IMR-90 (cell line): Measurements from ENCODE around the gene VCPKMT. TPM values are rescaled to one million over a fixed set of nuclear protein-coding genes. Genes with fewer than 3 reads are reported as not detected.

ENCODE experiments used
- ATAC-seq: fragments of 200-7000 bp; cut with Tn5 transposase; 2 replicates; pipeline ENCODE4 v1.9.1; 2020; ENCODE audit warnings: low read depth, mild to moderate bottlenecking, moderate library complexity
- BruUV-seq: library from RNA; stranded (reverse); fragments of 400-500 nt; replicated peaks from 2 replicates; lab custom pipeline; 2021; lab: Mats Ljungman, UMichigan
- CTCF ChIA-PET: fragments of 300-600 bp; formaldehyde crosslinking; extraction: SDS; loops from one replicate; lab custom pipeline; 2021; ENCODE audit warnings: antibody characterized with exemption; lab: Yijun Ruan, JAX
- POLR2A ChIA-PET: fragments of 300-600 bp; sonication (Branson Sonifier 250); formaldehyde crosslinking; loops from one replicate; lab custom pipeline; 2022; ENCODE audit warnings: antibody characterized with exemption; ENCODE audit not compliant: unreplicated experiment; lab: Charles Lee
- DNase-seq: peaks from one replicate; pipeline ENCODE4 v3.0.0; 2013
- H2AFZ ChIP-seq: replicated peaks from 2 replicates; pipeline ENCODE3; 2013; ENCODE audit warnings: low read length, mild to moderate bottlenecking; ENCODE audit not compliant: poor library complexity
- H2AK5ac ChIP-seq: 2 replicates; pipeline ENCODE4 v1.6.1; 2013; ENCODE audit warnings: low read depth, low read length, inconsistent platforms
- H2AK9ac ChIP-seq: replicated peaks from 2 replicates; pipeline ENCODE3; 2013; ENCODE audit warnings: mild to moderate bottlenecking, low read depth, low read length, moderate library complexity; ENCODE audit not compliant: poor library complexity
- H2BK120ac ChIP-seq: 2 replicates; pipeline ENCODE4 v1.6.1; 2013; ENCODE audit warnings: low read depth, low read length, inconsistent platforms
- H2BK15ac ChIP-seq: 3 replicates; pipeline ENCODE4 v1.6.1; 2013; ENCODE audit warnings: low read depth, low read length, inconsistent platforms
- H2BK20ac ChIP-seq: 2 replicates; pipeline ENCODE4 v1.6.1; 2013; ENCODE audit warnings: low read depth, mild to moderate bottlenecking, inconsistent platforms, low read length, moderate library complexity
- H2BK5ac ChIP-seq: 2 replicates; pipeline ENCODE4 v1.6.1; 2013; ENCODE audit warnings: mild to moderate bottlenecking, low read depth, low read length, inconsistent platforms; ENCODE audit not compliant: poor library complexity, severe bottlenecking
- H3K14ac ChIP-seq: replicated peaks from 2 replicates; pipeline ENCODE4 v1.6.1; 2013; ENCODE audit warnings: low read depth, low read length, inconsistent platforms
- H3K18ac ChIP-seq: 2 replicates; pipeline ENCODE4 v1.6.1; 2013; ENCODE audit warnings: low read depth, low read length, control low read depth
- H3K23ac ChIP-seq: 2 replicates; pipeline ENCODE4 v1.6.1; 2013; ENCODE audit warnings: low read depth, low read length, inconsistent platforms
- H3K27ac ChIP-seq: 2 replicates; pipeline ENCODE4 v1.5.1; 2013; ENCODE audit warnings: mild to moderate bottlenecking, control low read depth, low read length; ENCODE audit not compliant: insufficient read depth
- H3K27me3 ChIP-seq: 2 replicates; pipeline ENCODE4 v1.6.1; 2013; ENCODE audit warnings: low read length; ENCODE audit not compliant: control insufficient read depth, insufficient read depth
- H3K36me3 ChIP-seq: 2 replicates; pipeline ENCODE4 v1.6.1; 2013; ENCODE audit warnings: low read length, mixed read lengths; ENCODE audit not compliant: control insufficient read depth, insufficient read depth
- H3K4ac ChIP-seq: 2 replicates; pipeline ENCODE4 v1.6.1; 2013; ENCODE audit warnings: low read depth, low read length, inconsistent platforms
- H3K4me1 ChIP-seq: 2 replicates; pipeline ENCODE4 v1.6.1; 2013; ENCODE audit warnings: low read length, mixed read lengths; ENCODE audit not compliant: control insufficient read depth, insufficient read depth
- H3K4me2 ChIP-seq: 2 replicates; pipeline ENCODE4 v1.6.1; 2013; ENCODE audit warnings: low read depth, mild to moderate bottlenecking, control low read depth, low read length, moderate library complexity
- H3K4me3 ChIP-seq: 2 replicates; pipeline ENCODE4 v1.5.1; 2013; ENCODE audit warnings: low read depth, mild to moderate bottlenecking, control low read depth, low read length, moderate library complexity; ENCODE audit not compliant: insufficient read depth
- H3K56ac ChIP-seq: 2 replicates; pipeline ENCODE4 v1.6.1; 2013; ENCODE audit warnings: low read length, inconsistent platforms; ENCODE audit not compliant: insufficient read depth; ENCODE audit errors: extremely low read depth
- H3K79me1 ChIP-seq, 2 experiments: 2 replicates each; pipeline ENCODE4 v1.6.1; 2013; ENCODE audit warnings: low read length in 2 of 2, inconsistent platforms in 1 of 2, low read depth in 1 of 2
- H3K9ac ChIP-seq: 2 replicates; pipeline ENCODE4 v1.6.1; 2013; ENCODE audit warnings: low read depth, low read length, control low read depth
- H3K9me1 ChIP-seq: 2 replicates; pipeline ENCODE4 v1.6.1; 2013; ENCODE audit warnings: low read length, inconsistent platforms; ENCODE audit not compliant: insufficient read depth
- H3K9me3 ChIP-seq: 2 replicates; pipeline ENCODE4 v1.6.1; 2013; ENCODE audit warnings: low read length; ENCODE audit not compliant: control insufficient read depth, insufficient read depth
- H4K20me1 ChIP-seq: 2 replicates; pipeline ENCODE4 v1.6.1; 2013; ENCODE audit warnings: low read length, inconsistent platforms; ENCODE audit not compliant: insufficient read depth
- H4K5ac ChIP-seq: 2 replicates; pipeline ENCODE4 v1.6.1; 2013; ENCODE audit warnings: mild to moderate bottlenecking, low read depth, low read length, control low read depth
- H4K8ac ChIP-seq, 2 experiments: 2 replicates each; pipeline ENCODE4 v1.6.1; 2013; ENCODE audit warnings: low read depth in 2 of 2, low read length in 2 of 2, control low read depth in 1 of 2, inconsistent platforms in 1 of 2
- H4K91ac ChIP-seq: 2 replicates; pipeline ENCODE4 v1.6.1; 2013; ENCODE audit warnings: low read depth, low read length, inconsistent platforms; ENCODE audit not compliant: insufficient read depth
- BHLHE40 ChIP-seq: fragments of 150-350 bp; IDR thresholded peaks from 2 replicates; pipeline ENCODE4 v1.6.1; 2016; ENCODE audit warnings: mild to moderate bottlenecking, low read depth, low read length
- CEBPB ChIP-seq: IDR thresholded peaks from 2 replicates; pipeline ENCODE4 v1.6.1; 2012; ENCODE audit warnings: low read depth, low read length, improper control_type of control experiment
- CHD1 ChIP-seq: IDR thresholded peaks from 2 replicates; pipeline ENCODE4 v1.6.1; 2012; ENCODE audit warnings: low read depth, low read length, improper control_type of control experiment
- FOS ChIP-seq: fragments of 150-350 bp; IDR thresholded peaks from 2 replicates; pipeline ENCODE4 v1.6.1; 2016; ENCODE audit warnings: low read depth, low read length
- MAFK ChIP-seq: IDR thresholded peaks from 2 replicates; pipeline ENCODE4 v1.6.1; 2012; ENCODE audit warnings: low read depth, low read length, improper control_type of control experiment
- MAZ ChIP-seq: IDR thresholded peaks from 2 replicates; pipeline ENCODE4 v1.6.1; 2012; ENCODE audit warnings: low read depth, mild to moderate bottlenecking, low read length, improper control_type of control experiment, moderate library complexity, borderline replicate concordance
- MXI1 ChIP-seq: IDR thresholded peaks from 2 replicates; pipeline ENCODE4 v1.6.1; 2012; ENCODE audit warnings: low read depth, mild to moderate bottlenecking, low read length, moderate library complexity, borderline replicate concordance
- NFE2L2 ChIP-seq: fragments of 150-350 bp; IDR thresholded peaks from 2 replicates; pipeline ENCODE4 v1.6.1; 2016; ENCODE audit warnings: low read depth, mild to moderate bottlenecking, low read length
- POLR2A ChIP-seq: IDR thresholded peaks from 2 replicates; pipeline ENCODE4 v1.6.1; 2012; ENCODE audit warnings: mild to moderate bottlenecking, low read depth, low read length
- RAD21 ChIP-seq: IDR thresholded peaks from 2 replicates; pipeline ENCODE4 v1.6.1; 2012; ENCODE audit warnings: low read length, improper control_type of control experiment
- RCOR1 ChIP-seq: IDR thresholded peaks from 2 replicates; pipeline ENCODE4 v1.6.1; 2012; ENCODE audit warnings: mild to moderate bottlenecking, low read length, improper control_type of control experiment; ENCODE audit not compliant: insufficient replicate concordance
- RFX5 ChIP-seq: IDR thresholded peaks from 2 replicates; pipeline ENCODE4 v1.8.0; 2012; ENCODE audit warnings: low read depth, mild to moderate bottlenecking, low read length, moderate library complexity
- SMC3 ChIP-seq: fragments of 150-350 bp; IDR thresholded peaks from 2 replicates; pipeline ENCODE4 v1.6.1; 2016; ENCODE audit warnings: low read depth, mild to moderate bottlenecking, antibody characterized with exemption, low read length, moderate library complexity
- WGBS, 2 experiments: methylation state at CpG; one replicate each; pipeline versions ENCODE4 v1.1.5 to v1.1.7; 2013; ENCODE audit warnings: missing lambda C conversion rate in 2 of 2; ENCODE audit not compliant: insufficient read length in 1 of 2; ENCODE audit errors: extremely low coverage in 2 of 2; 5-methylcytosine and 5-hydroxymethylcytosine counted together
- dilution Hi-C: fragments of 300-500 bp; cut with HindIII; formaldehyde crosslinking; loops from one replicate; pipeline ENCODE4 v1.14.3; 2018; ENCODE audit warnings: low sequenced_read_pairs; ENCODE audit not compliant: unreplicated experiment
- in situ Hi-C: fragments of 300-500 bp; cut with MboI; formaldehyde crosslinking; loops from 3 replicates; pipeline ENCODE4 v1.14.3; 2019; ENCODE audit warnings: low sequenced_read_pairs, inconsistent platforms, mixed read lengths
- intact Hi-C: fragments of 100-400 bp; cut with micrococcal nuclease; formaldehyde crosslinking; loops from 2 replicates; pipeline ENCODE4 v1.10.0; 2022
- polyA plus RNA-seq, 3 experiments: library from polyadenylated mRNA; depleted of rRNA; stranded (reverse); fragments of >200 nt; gene quantifications; 2 replicates each; pipeline ENCODE4 v1.2.3, GENCODE V29; 2012; ENCODE audit warnings: low replicate concordance in 1 of 3
- total RNA-seq: library from RNA; depleted of rRNA; stranded (reverse); fragments of >200 nt; gene quantifications from 2 replicates; pipeline ENCODE4 v1.2.3, GENCODE V29; 2012
- TF ChIP-seq, protein P1 (sequence below): conservative IDR thresholded peaks from 2 replicates; pipeline ENCODE4 v1.5.1; 2012; ENCODE audit warnings: mild to moderate bottlenecking, low read depth, low read length, improper control_type of control experiment
- TF ChIP-seq, protein P2 (sequence below): fragments of 150-350 bp; IDR thresholded peaks from 2 replicates; pipeline ENCODE4 v1.6.1; 2016; ENCODE audit warnings: low read depth, mild to moderate bottlenecking, low read length, moderate library complexity, borderline replicate concordance

Gene VCPKMT
- total and polyA plus RNA-seq, 2 of the 4 experiments (the other 2 are of a cell fraction), result 2.5 to 4.7 TPM

- no peaks in the 10 kb centered on the region for H3K9me3 ChIP-seq
- in situ Hi-C loops, result loop anchor here (5.0 kb wide), 1 partner anchor 224 kb away; no protein-coding TSS in a partner anchor
- H4K5ac ChIP-seq, result no peak overlapping the region
- H3K56ac ChIP-seq, result no peak overlapping the region
- no peak overlapping the region for H2AFZ ChIP-seq
- H3K14ac ChIP-seq, result no peak overlapping the region
- no peak overlapping the region for H3K27ac ChIP-seq
- H2BK20ac ChIP-seq, result no peak overlapping the region
- no peak overlapping the region for H3K4me3 ChIP-seq
- H3K9ac ChIP-seq, result no peak overlapping the region
- peaks cover 1% of the 10 kb centered on the region; the same call in 1 of the 2 replicates for H3K36me3 ChIP-seq
- dilution Hi-C loops, result no loop called here
- no peak for ATAC-seq
- H3K18ac ChIP-seq, result no peak overlapping the region
- no peak overlapping the region; the same call in 1 of the 2 replicates for H2AK5ac ChIP-seq
- peaks cover under 1% of the 10 kb centered on the region; the same call in 1 of the 2 replicates for H3K4me1 ChIP-seq
- H4K91ac ChIP-seq, result no peak overlapping the region
- ChIA-PET CTCF (no interaction called here), POLR2A (interaction anchor here (0.6 kb wide), 1 partner anchor 225 kb away, joined by 4 read pairs; no protein-coding TSS in a partner anchor)
- H3K79me1 ChIP-seq, result no peaks in the 10 kb centered on the region
- no peak for DNase-seq
- H3K23ac ChIP-seq, result no peak overlapping the region
- intact Hi-C loops, result no loop called here
- no peaks in the 10 kb centered on the region for H3K9me1 ChIP-seq
- no peaks in the 10 kb centered on the region for H4K20me1 ChIP-seq
- no peak overlapping the region for H2BK15ac ChIP-seq
- H3K4me2 ChIP-seq, result no peak overlapping the region
- H2BK5ac ChIP-seq, result no peak overlapping the region
- H4K8ac ChIP-seq, result no peak overlapping the region
- H3K27me3 ChIP-seq, result no peaks in the 10 kb centered on the region
- H2BK120ac ChIP-seq, result no peak overlapping the region
- no peak overlapping the region for H2AK9ac ChIP-seq
- 91% methylated on average over 4 of the region's 7 CpGs; no CpG with 5 or more reads in 1 of the 2 experiments for WGBS, 2 experiments
- no TSS peak for BruUV-seq
- H3K4ac ChIP-seq, result no peak overlapping the region
- TF ChIP-seq NFE2L2 (no peak), RFX5 (no peak), MAZ (no peak), BHLHE40 (no peak), CEBPB (no peak), SMC3 (no peak), FOS (no peak), MAFK (no peak), RCOR1 (no peak), POLR2A (no peak), CHD1 (no peak), RAD21 (no peak), MXI1 (no peak)
- TF ChIP-seq, protein P1, sequence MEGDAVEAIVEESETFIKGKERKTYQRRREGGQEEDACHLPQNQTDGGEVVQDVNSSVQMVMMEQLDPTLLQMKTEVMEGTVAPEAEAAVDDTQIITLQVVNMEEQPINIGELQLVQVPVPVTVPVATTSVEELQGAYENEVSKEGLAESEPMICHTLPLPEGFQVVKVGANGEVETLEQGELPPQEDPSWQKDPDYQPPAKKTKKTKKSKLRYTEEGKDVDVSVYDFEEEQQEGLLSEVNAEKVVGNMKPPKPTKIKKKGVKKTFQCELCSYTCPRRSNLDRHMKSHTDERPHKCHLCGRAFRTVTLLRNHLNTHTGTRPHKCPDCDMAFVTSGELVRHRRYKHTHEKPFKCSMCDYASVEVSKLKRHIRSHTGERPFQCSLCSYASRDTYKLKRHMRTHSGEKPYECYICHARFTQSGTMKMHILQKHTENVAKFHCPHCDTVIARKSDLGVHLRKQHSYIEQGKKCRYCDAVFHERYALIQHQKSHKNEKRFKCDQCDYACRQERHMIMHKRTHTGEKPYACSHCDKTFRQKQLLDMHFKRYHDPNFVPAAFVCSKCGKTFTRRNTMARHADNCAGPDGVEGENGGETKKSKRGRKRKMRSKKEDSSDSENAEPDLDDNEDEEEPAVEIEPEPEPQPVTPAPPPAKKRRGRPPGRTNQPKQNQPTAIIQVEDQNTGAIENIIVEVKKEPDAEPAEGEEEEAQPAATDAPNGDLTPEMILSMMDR, result no peak
- TF ChIP-seq, protein P2, sequence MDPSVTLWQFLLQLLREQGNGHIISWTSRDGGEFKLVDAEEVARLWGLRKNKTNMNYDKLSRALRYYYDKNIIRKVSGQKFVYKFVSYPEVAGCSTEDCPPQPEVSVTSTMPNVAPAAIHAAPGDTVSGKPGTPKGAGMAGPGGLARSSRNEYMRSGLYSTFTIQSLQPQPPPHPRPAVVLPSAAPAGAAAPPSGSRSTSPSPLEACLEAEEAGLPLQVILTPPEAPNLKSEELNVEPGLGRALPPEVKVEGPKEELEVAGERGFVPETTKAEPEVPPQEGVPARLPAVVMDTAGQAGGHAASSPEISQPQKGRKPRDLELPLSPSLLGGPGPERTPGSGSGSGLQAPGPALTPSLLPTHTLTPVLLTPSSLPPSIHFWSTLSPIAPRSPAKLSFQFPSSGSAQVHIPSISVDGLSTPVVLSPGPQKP, result no peak
These were observed 25.0 kb downstream of the VCPKMT start for GRCh38 chr14:50091240-50091913.
